HG03025 (cell line): Measurements from ENCODE around the gene MYOF.
"Not testable (repeated sequence)": the region's sequence is repeated elsewhere in the genome, so short reads cannot be mapped to it uniquely, and the experiment has no call there.

Source experiments
- ATAC-seq: cut with Tn5 transposase; IDR thresholded peaks from one replicate; pipeline ENCODE4 v1.9.1; 2021; ENCODE audit warnings: mild to moderate bottlenecking, moderate library complexity; ENCODE audit not compliant: unreplicated experiment, low FRiP score

The MYOF gene

GRCh38 chr10:93457511-93457910, 24.6 kb downstream of the MYOF start:
- no peak for ATAC-seq

- ATAC-seq: no peak
Observed at GRCh38 chr10:93456480-93456879, 25.7 kb downstream of the MYOF start.

DNA sequence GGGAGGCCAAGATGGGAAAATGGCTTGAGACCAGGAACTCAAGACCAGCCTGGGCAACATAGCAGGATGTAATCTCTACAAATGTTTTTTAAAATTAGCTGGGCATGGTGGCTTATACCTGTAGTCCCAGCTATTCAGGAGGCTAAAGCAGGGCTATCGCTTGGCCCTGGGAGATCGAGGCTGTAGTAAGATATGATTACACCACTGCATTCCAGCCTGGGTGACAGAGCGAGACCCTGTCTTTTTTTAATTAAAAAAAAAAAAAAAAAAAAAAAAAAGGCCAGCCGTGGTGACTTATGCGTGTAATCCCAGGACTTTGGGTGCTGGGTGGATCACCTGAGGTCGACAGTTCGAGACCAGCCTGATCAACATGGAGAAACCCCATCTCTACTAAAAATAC, 27.4 kb downstream of the MYOF start:
- ATAC-seq: no peak

DNA sequence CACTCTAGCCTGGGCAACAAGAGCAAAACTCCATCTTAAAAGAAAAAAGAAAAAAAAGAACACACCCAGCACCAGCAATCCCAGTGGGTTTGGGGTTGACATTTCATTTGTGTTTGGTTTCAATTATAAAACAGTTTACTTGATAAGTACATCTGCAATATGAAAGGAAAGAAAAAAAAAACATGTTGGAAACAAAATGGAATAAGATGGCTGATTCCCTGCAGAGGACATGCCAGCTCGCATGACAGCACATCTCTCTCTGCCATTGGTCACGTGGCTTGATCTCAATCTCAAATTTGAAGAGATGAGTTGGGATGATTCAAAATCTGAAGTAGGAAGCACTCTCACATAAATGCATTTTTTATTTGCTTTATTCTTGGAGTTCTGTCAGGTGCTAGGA, 28.0 kb downstream of the MYOF start:
- ATAC-seq: no peak

DNA sequence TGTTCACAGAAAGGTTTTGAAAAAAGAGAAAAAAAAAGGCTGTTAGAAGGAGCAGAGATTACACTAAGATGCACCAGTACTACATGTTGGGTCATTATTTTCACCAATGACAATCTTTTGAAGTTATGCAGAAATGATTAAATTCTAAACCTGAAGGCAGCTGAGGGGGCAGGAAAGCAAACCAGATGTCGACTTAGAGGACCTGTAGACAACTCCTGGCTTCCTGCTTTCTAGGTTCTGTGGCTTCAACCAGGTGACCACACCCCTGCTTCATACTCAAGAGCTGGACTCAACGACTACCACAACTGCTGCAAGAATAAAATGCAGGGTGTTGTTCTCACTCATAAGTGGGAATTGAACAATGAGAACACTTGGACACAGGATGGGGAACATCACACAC, 30.0 kb downstream of the MYOF start:
- ATAC-seq: no peak

DNA sequence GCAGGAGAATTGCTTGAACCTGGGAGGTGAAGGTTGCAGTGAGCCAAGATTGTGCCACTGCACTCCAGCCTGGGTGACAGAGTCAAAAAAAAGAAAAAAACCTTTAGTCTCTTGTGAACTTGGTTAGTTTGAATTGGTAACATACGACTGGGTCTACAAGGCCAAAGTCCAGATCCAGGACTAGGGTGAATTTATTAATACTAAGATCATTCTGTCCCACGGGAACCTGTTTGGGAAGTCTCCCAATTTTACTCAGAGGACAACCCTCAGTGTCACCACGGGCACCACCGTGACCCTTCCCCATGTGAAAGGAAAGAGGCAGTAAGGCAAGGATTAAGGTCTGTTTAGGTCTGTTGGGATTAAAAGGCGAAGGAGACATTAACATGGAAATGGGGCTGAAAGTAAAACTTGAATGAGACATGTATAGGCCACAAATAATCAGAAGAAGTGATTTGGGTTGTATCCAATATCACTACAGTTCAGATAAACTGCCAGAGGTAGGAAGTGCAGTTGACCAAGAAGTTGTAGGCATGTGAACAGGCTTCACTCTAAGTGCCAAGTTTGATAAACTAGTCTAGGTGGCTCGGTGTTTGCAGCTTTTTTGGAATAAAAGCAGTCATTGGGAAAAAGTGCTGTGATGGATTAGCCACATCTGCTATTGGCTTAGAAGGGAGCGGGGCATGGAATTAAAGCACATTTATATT, 30.7 kb downstream of the MYOF start:
- ATAC-seq: no peak

DNA sequence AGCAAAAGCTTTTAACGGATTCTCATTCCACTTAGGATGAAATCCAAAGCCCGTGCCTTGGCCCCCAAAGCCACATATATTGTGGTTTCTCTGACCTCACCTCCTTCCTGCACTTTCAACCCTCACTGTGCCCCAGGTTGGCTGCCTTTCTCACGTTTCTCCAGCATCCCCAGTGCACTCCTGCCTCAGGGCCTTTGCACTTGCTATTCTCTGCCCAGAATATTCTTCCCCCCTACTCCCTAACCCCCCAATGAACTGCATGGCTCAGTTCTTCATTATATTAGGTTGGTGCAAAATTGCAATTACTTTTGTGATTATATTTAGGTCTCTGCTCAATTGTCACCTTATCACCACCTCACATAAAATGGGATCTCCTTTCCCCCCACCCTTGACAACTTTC, 34.2 kb downstream of the MYOF start:
- ATAC-seq: no peak

DNA sequence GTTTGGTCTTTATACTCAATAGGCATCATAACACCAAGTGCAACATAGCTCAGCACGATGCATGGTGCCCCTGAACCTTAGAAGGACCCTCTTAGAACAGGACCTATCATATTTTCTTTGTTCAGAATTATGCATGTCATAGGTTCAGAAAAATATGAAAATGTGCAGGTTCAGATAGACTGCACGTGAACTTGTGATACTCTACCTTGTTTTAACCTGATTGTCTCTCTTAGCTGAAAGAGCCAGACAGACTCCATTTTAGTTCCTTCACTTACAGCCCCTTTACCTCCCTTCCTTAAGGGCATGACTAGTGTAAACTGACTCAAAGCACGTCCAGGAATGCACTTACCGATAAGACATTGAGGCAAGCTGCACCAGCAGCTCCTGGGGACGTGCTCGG, 35.1 kb downstream of the MYOF start:
- ATAC-seq: no peak

- ATAC-seq: no peak
Observed at GRCh38 chr10:93445978-93446720, 36.0 kb downstream of the MYOF start.

GRCh38 chr10:93445097-93445960, 36.8 kb downstream of the MYOF start:
- no peak for ATAC-seq

GRCh38 chr10:93443481-93443880, 38.7 kb downstream of the MYOF start:
- no peak for ATAC-seq

- ATAC-seq: not testable (repeated sequence)
Observed at GRCh38 chr10:93442721-93443120, 39.4 kb downstream of the MYOF start.

- no peak for ATAC-seq
Observed at GRCh38 chr10:93440591-93441091, 41.5 kb downstream of the MYOF start.

DNA sequence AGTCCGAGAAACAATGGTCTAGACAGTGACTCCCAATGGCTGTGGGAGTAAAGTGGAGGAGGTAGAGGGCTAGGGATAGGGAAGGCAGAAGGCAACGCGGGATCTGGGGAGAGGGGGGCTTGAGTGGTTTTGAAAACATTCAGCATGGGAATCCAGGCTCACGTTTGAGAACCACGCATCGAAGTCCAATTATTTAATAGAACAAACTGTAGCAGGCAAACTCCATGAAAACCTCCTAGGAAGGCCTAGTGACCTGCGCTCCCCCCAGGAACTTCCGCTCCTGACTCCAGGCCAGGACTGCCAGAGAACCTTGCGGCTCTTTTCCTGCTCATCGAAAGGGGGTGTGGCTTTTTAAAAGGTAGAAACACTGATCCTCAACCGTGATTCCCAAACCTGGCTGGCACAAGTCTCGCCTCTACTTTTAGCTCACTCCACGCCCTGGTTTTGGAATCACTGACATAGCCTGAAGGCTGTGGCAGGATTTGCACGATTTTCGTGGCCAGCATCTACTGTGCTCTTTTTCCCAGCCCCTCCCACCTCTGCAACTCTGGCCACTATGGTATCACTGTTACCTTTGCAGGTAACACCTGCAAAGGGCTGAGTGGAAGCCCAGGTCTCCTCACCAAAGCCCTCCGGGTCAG, 43.4 kb downstream of the MYOF start:
- no peak for ATAC-seq

- no peak for ATAC-seq
Observed at GRCh38 chr10:93437946-93438612, 44.1 kb downstream of the MYOF start.

DNA sequence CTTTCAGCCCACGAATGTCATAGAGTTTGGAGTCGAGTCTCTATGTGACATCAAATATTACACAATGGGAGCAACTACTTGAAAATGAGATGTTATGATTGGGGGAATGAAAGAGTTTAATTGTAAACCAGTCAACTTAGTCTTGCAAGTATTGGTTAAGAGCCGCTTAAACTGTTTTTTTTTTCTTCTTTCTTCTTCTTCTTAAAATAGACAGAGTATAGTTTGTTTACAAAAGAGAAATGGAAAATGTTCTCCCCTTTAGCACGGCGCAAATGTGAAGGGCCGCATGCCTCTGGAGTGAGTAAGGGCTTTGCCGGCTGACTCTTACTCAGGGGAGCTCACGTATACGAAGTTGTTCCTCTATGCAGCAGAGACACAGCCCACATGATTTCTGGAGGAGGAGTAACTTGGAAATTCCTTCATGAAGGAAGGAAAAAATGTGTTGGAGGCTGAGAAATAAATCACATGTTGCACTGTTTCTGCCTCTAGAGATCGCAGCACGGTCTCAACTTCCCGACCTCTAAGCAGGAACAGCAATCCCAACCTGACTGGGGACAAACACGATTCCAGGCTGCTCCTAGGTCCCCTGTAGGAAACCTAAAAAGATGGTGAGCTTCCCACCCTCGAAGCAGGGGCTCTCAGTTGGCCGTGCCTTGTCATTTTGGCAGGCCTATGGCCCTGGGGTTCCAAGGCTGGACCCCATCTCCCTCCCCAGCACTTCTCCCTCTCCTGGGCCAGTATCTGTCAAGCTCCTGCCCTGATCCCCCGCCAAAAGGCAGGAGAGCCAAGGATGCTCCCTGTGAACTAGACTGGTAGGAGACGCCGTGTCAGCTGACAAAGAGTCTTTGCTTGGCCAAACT, 44.8 kb downstream of the MYOF start:
- no peak for ATAC-seq

- no peak for ATAC-seq
Observed at GRCh38 chr10:93436591-93437085, 45.5 kb downstream of the MYOF start.

- ATAC-seq: no peak
Observed at GRCh38 chr10:93435621-93436397, 46.3 kb downstream of the MYOF start.
